T-helper 2 cell (primary cell): ENCODE data around the gene TRIM67.
A peak's percentile ranks its signal among the peaks of the same experiment; 100 is the strongest.

ENCODE experiments used
- DNase-seq, 5 experiments: peaks; one replicate each; pipeline versions ENCODE4 v3.0.0 to v3.0.0-alpha.2; 2012 to 2022

TRIM67 gene

GRCh38 chr1:231236938-231237337 is 75.1 kb downstream of the TRIM67 start:
- DNase-seq = no peak

- DNase-seq = no peak
These were observed 76.4 kb downstream of the TRIM67 start for GRCh38 chr1:231238298-231238697.

- DNase-seq = peak in 1 of 5 experiments; percentile 20
These were observed 78.6 kb downstream of the TRIM67 start for GRCh38 chr1:231240531-231240882.

- peak; percentile 83 to 91 (median 87) for DNase-seq
These were observed 79.3 kb downstream of the TRIM67 start, which contains the start of gene GNPAT for GRCh38 chr1:231240883-231241735. Gene GNPAT (plus strand): TSS chr1:231241212. CDS start chr1:231241379, 167 bp downstream.

GRCh38 chr1:231241750-231242149 is 79.9 kb downstream of the TRIM67 start:
- peak in 1 of 5 experiments; percentile 13 for DNase-seq

- peak in 1 of 5 experiments; percentile 75 for DNase-seq
These were observed 80.8 kb downstream of the TRIM67 start for GRCh38 chr1:231242516-231243198.

- no peak for DNase-seq
These were observed 86.9 kb downstream of the TRIM67 start for GRCh38 chr1:231248778-231249177.

- DNase-seq = no peak
These were observed 90.5 kb downstream of the TRIM67 start for GRCh38 chr1:231252336-231252735.

GRCh38 chr1:231260351-231260750 is 98.5 kb downstream of the TRIM67 start:
- no peak for DNase-seq

- DNase-seq = no peak
These were observed 102.8 kb downstream of the TRIM67 start for GRCh38 chr1:231264642-231265041.

- no peak for DNase-seq
These were observed 103.5 kb downstream of the TRIM67 start for GRCh38 chr1:231265379-231265778.

- DNase-seq = no peak
These were observed 105.0 kb downstream of the TRIM67 start for GRCh38 chr1:231266811-231267322.
